GM18868 (cell line): ENCODE results near the gene SAFB2.

Experiments used
- ATAC-seq: cut with Tn5 transposase; IDR thresholded peaks from one replicate; pipeline ENCODE4 v1.9.1; 2021; ENCODE audit warnings: mild to moderate bottlenecking, moderate library complexity; ENCODE audit not compliant: unreplicated experiment

Gene SAFB2

GRCh38 chr19:5635427-5635826 is 12.9 kb upstream of the SAFB2 start:
- ATAC-seq = no peak

- no peak for ATAC-seq
Measured at GRCh38 chr19:5632657-5633056, 10.1 kb upstream of the SAFB2 start.

- no peak for ATAC-seq
Measured at GRCh38 chr19:5632241-5632612, 9.7 kb upstream of the SAFB2 start.

- no peak for ATAC-seq
Measured at GRCh38 chr19:5631567-5632240, 9.1 kb upstream of the SAFB2 start.

- ATAC-seq = no peak
Measured at GRCh38 chr19:5628919-5629481, 6.4 kb upstream of the SAFB2 start.

GRCh38 chr19:5628461-5628860 is 5.9 kb upstream of the SAFB2 start:
- no peak for ATAC-seq

GRCh38 chr19:5627395-5627904 is 4.9 kb upstream of the SAFB2 start:
- no peak for ATAC-seq

- no peak for ATAC-seq
Measured at GRCh38 chr19:5625641-5626040, 3.1 kb upstream of the SAFB2 start.

- ATAC-seq = no peak
Measured at GRCh38 chr19:5624741-5625278, 2.2 kb upstream of the SAFB2 start.

GRCh38 chr19:5624018-5624663 is 1.6 kb upstream of the SAFB2 start:
- no peak for ATAC-seq

- ATAC-seq = no peak
Measured at GRCh38 chr19:5623397-5624017, 931 bp upstream of the SAFB2 start.

- ATAC-seq = no peak
Measured at GRCh38 chr19:5621945-5622464, 571 bp downstream of the SAFB2 start.

GRCh38 chr19:5621311-5621944 is 1.1 kb downstream of the SAFB2 start:
- no peak for ATAC-seq

GRCh38 chr19:5619946-5620345 is 2.6 kb downstream of the SAFB2 start:
- ATAC-seq = no peak

- no peak for ATAC-seq
Measured at GRCh38 chr19:5618591-5618990, 4.0 kb downstream of the SAFB2 start.

- no peak for ATAC-seq
Measured at GRCh38 chr19:5617080-5617479, 5.5 kb downstream of the SAFB2 start.

GRCh38 chr19:5615756-5616327 is 6.7 kb downstream of the SAFB2 start:
- ATAC-seq = no peak

- ATAC-seq = no peak
Measured at GRCh38 chr19:5612891-5613865, 9.4 kb downstream of the SAFB2 start.

GRCh38 chr19:5609881-5610448 is 12.6 kb downstream of the SAFB2 start:
- no peak for ATAC-seq
